K562 (cell line): ENCODE results near the gene DCAF15. TPM values are rescaled to one million over a fixed set of nuclear protein-coding genes. Genes with fewer than 3 reads are reported as not detected.

Experiments
- FOXK2 ChIP-seq, 2 experiments: fragments of 450-650 bp; IDR thresholded peaks in 1 of 2; conservative IDR thresholded peaks in 1 of 2; 2 replicates each; pipeline ENCODE4 v1.6.1; 2016; ENCODE audit warnings: low read depth in 2 of 2, mild to moderate bottlenecking in 1 of 2
- MXI1 ChIP-seq: IDR thresholded peaks from 2 replicates; pipeline ENCODE4 v1.6.1; 2011; ENCODE audit warnings: low read depth, mild to moderate bottlenecking, improper control_type of control experiment, low read length
- SAP30 ChIP-seq: fragments of 200-600 bp; sonication (generic); IDR thresholded peaks from 2 replicates; pipeline ENCODE4 v1.6.1; 2012; ENCODE audit warnings: borderline replicate concordance, low read depth, mild to moderate bottlenecking, moderate library complexity, low read length, control low read depth, inconsistent platforms; ENCODE audit not compliant: insufficient read depth, poor library complexity, severe bottlenecking
- SIN3A ChIP-seq, 2 experiments: fragments of 150-350 bp in 1 of 2; IDR thresholded peaks; 2 replicates each; pipeline ENCODE4 v1.6.1; 2011 to 2016; ENCODE audit warnings: borderline replicate concordance in 2 of 2, low read depth in 2 of 2, low read length in 2 of 2, mild to moderate bottlenecking in 2 of 2, moderate library complexity in 2 of 2; ENCODE audit not compliant: control insufficient read depth in 1 of 2
- YY1 ChIP-seq, 3 experiments: IDR thresholded peaks; 2 replicates each; pipeline ENCODE4 v1.6.1; 2011; ENCODE audit warnings: low read length in 2 of 3, mild to moderate bottlenecking in 2 of 3, moderate library complexity in 2 of 3, borderline replicate concordance in 1 of 3, control low read depth in 1 of 3, low read depth in 1 of 3; ENCODE audit not compliant: insufficient read depth in 3 of 3, insufficient replicate concordance in 2 of 3, control insufficient read depth in 1 of 3, insufficient read length in 1 of 3; ENCODE audit errors: extremely low read depth in 1 of 3
- ZNF232 ChIP-seq: sonication (generic); formaldehyde crosslinking; IDR thresholded peaks from 2 replicates; pipeline ENCODE4 v1.8.0; 2022; ENCODE audit warnings: mild to moderate bottlenecking, missing genetic modification reagents
- ZNF57 ChIP-seq: fragments of 450-650 bp; formaldehyde crosslinking; IDR thresholded peaks from 2 replicates; pipeline ENCODE4 v1.4.0; 2020; ENCODE audit warnings: mild to moderate bottlenecking, moderate library complexity
- polyA plus RNA-seq, 8 experiments: library from polyadenylated mRNA; depleted of rRNA in 4 of 8; stranded (reverse) in 5 of 8; unstranded in 3 of 8; fragments of >200 nt; fragmentation: Nextera tagmentation in 2 of 8; fragmentation: Illumina TruSeq in 1 of 8; extraction: Ambion mirVana in 2 of 8; extraction: Trizol in 1 of 8; gene quantifications; 2 replicates each; pipeline versions ENCODE4 v1.2.1 to v1.2.3, GENCODE V29; 2011 to 2014; ENCODE audit warnings: inconsistent platforms in 1 of 8, missing spikeins in 1 of 8
- total RNA-seq, 7 experiments: library from RNA; depleted of rRNA in 6 of 7; stranded (reverse); fragments of >200 nt in 6 of 7; fragmentation: Illumina TruSeq in 2 of 7; extraction: Trizol in 2 of 7; gene quantifications; 2 replicates each; pipeline versions ENCODE4 v1.2.1 to v1.2.3, GENCODE V29; 2011 to 2021; ENCODE audit warnings: low replicate concordance in 1 of 7
- TF ChIP-seq, protein P1 (sequence below), 2 experiments: fragments of 450-650 bp; formaldehyde crosslinking in 1 of 2; IDR thresholded peaks; 2 replicates each; pipeline versions ENCODE4 v1.4.0 to v1.6.1; 2014 to 2020; ENCODE audit warnings: mild to moderate bottlenecking in 2 of 2, borderline replicate concordance in 1 of 2, low read depth in 1 of 2
- TF ChIP-seq, protein P2 (sequence below), 2 experiments: IDR thresholded peaks; 2 replicates each; pipeline ENCODE4 v1.6.1; 2011; ENCODE audit warnings: borderline replicate concordance in 1 of 2, control low read depth in 1 of 2, low read depth in 1 of 2, low read length in 1 of 2, mild to moderate bottlenecking in 1 of 2, mixed read lengths in 1 of 2, moderate library complexity in 1 of 2; ENCODE audit not compliant: insufficient read depth in 1 of 2, insufficient read length in 1 of 2, poor library complexity in 1 of 2, severe bottlenecking in 1 of 2; ENCODE audit errors: extremely low read depth in 1 of 2

DCAF15 gene
- total and polyA plus RNA-seq, 9 of the 15 experiments (the other 6 are each of a cell fraction or from before 2014, with no cell fraction given), result 0.17 to 68.5 (median 27.7) TPM

DNA sequence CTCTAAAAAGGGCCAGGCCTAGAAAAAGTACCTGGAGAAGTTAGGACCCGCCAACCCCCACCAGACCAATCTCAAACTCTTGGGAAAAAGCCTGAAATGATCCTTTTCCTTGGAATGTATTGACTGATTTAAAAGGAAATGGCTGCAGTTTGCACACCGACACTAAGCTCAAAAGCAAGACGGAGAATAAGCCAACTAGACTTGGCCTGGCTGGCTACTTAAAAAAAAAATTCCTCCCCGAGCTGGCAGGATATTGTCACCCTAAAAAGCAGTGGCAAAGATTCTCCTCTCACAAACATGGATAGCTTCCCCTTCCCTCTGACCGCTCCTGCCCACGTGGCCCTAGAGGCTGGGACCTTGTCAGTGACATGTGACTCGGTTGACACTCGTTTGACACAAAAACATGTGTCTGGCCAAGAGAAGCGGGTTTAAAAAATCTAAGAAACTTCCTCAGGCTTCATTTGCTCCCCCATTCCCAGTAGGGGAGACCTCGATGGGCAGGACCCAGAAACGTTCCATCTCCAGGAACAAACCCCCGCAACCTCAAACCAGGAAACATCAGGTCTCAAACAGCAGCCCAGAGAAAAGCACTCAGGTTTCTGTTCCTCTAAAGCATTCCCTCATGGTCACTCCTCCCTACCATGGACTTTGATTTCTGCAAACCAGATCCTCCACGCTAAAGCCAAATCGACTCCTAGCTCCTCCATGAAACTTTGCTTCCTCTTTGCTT, 52.5 kb downstream of the DCAF15 start (continued):
- TF ChIP-seq ZNF232 (CRISPR knock-in tag), result no peak
- TF ChIP-seq, protein P1, sequence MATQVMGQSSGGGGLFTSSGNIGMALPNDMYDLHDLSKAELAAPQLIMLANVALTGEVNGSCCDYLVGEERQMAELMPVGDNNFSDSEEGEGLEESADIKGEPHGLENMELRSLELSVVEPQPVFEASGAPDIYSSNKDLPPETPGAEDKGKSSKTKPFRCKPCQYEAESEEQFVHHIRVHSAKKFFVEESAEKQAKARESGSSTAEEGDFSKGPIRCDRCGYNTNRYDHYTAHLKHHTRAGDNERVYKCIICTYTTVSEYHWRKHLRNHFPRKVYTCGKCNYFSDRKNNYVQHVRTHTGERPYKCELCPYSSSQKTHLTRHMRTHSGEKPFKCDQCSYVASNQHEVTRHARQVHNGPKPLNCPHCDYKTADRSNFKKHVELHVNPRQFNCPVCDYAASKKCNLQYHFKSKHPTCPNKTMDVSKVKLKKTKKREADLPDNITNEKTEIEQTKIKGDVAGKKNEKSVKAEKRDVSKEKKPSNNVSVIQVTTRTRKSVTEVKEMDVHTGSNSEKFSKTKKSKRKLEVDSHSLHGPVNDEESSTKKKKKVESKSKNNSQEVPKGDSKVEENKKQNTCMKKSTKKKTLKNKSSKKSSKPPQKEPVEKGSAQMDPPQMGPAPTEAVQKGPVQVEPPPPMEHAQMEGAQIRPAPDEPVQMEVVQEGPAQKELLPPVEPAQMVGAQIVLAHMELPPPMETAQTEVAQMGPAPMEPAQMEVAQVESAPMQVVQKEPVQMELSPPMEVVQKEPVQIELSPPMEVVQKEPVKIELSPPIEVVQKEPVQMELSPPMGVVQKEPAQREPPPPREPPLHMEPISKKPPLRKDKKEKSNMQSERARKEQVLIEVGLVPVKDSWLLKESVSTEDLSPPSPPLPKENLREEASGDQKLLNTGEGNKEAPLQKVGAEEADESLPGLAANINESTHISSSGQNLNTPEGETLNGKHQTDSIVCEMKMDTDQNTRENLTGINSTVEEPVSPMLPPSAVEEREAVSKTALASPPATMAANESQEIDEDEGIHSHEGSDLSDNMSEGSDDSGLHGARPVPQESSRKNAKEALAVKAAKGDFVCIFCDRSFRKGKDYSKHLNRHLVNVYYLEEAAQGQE (IDR thresholded peaks at IDR 0.05; ENCODE audit: borderline replicate concordance), result 0 out of 2 replicates have a peak, but pooled peaks have one; percentile 23
- TF ChIP-seq, protein P1 (CRISPR knock-in tag; IDR thresholded peaks at IDR 0.05; ENCODE audit: low read depth), result no peak
- TF ChIP-seq SAP30, result peak; percentile 91
- peak; percentile 88 to 95 for TF ChIP-seq FOXK2 (conservative IDR thresholded peaks at IDR 0.05 in 1 of 2, IDR thresholded peaks at IDR 0.05 in 1 of 2; ENCODE audit: low read depth in 2 of 2)
- peak in 1 of 3 experiments; percentile 33 for TF ChIP-seq YY1 (IDR thresholded peaks at IDR 0.05; ENCODE audit: borderline replicate concordance in 1 of 3, control insufficient read depth in 1 of 3, extremely low read depth in 1 of 3, insufficient read depth in 3 of 3, insufficient read length in 1 of 3, insufficient replicate concordance in 2 of 3, low read depth in 1 of 3, low read length in 2 of 3)
- TF ChIP-seq, protein P2, sequence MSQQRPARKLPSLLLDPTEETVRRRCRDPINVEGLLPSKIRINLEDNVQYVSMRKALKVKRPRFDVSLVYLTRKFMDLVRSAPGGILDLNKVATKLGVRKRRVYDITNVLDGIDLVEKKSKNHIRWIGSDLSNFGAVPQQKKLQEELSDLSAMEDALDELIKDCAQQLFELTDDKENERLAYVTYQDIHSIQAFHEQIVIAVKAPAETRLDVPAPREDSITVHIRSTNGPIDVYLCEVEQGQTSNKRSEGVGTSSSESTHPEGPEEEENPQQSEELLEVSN (IDR thresholded peaks at IDR 0.05; ENCODE audit: borderline replicate concordance in 1 of 2, extremely low read depth in 1 of 2, insufficient read depth in 1 of 2, insufficient read length in 1 of 2, low read depth in 1 of 2, low read length in 1 of 2, poor library complexity in 1 of 2, severe bottlenecking in 1 of 2), result peak; percentile 46 to 82
- no peak for TF ChIP-seq ZNF57 (CRISPR knock-in tag)
- peak; percentile 92 for TF ChIP-seq MXI1
- peak in 1 of 2 experiments; percentile 95; a peak in 1 of 4 replicates for TF ChIP-seq SIN3A (IDR thresholded peaks at IDR 0.05; ENCODE audit: borderline replicate concordance in 2 of 2, control insufficient read depth in 1 of 2, low read depth in 2 of 2, low read length in 2 of 2)
